Right lobe of liver (tissue), 6 donors: ENCODE measurements around the gene TLE2. TPM values are rescaled to one million over a fixed set of nuclear protein-coding genes. Genes with fewer than 3 reads are reported as not detected.
A peak's percentile ranks its signal among the peaks of the same experiment; 100 is the strongest.

ENCODE experiments used
- ATAC-seq, 4 donors: fragments of 200-7000 bp; cut with Tn5 transposase; one replicate each; pipeline ENCODE4 v1.9.1; 2020; ENCODE audit warnings: mild to moderate bottlenecking in 4 of 4, moderate library complexity in 4 of 4
- DNase-seq, 3 donors: peaks; one replicate each; pipeline ENCODE4 v3.0.0-alpha.2; 2020
- H3K27ac ChIP-seq, 3 donors: fragments of 200-600 bp; one replicate each; pipeline ENCODE4 v1.8.0; 2022
- H3K27me3 ChIP-seq, 2 donors: fragments of 200-600 bp; one replicate each; pipeline ENCODE4 v1.8.0; 2022
- H3K36me3 ChIP-seq, 4 donors: fragments of 200-600 bp; sonication (generic) in 1 of 4; one replicate each; pipeline versions ENCODE4 v1.5.1 to v1.8.0; 2017 to 2022; ENCODE audit warnings: control low read depth in 1 of 4
- H3K4me1 ChIP-seq, 4 donors: fragments of 200-600 bp; sonication (generic) in 1 of 4; one replicate each; pipeline versions ENCODE4 v1.5.1 to v1.8.0; 2017 to 2022; ENCODE audit warnings: control low read depth in 1 of 4
- H3K4me3 ChIP-seq, 3 donors: fragments of 200-600 bp; one replicate each; pipeline ENCODE4 v1.8.0; 2022
- H3K9me3 ChIP-seq, 4 donors: fragments of 200-600 bp; sonication (generic) in 1 of 4; one replicate each; pipeline versions ENCODE4 v1.5.1 to v1.8.0; 2017 to 2022; ENCODE audit warnings: control low read depth in 1 of 4
- POLR2A ChIP-seq: fragments of 450-650 bp; IDR thresholded peaks from one replicate; pipeline ENCODE4 v1.6.1; 2017; ENCODE audit warnings: antibody characterized with exemption, mild to moderate bottlenecking
- WGBS: methylation state at CpG from one replicate; pipeline ENCODE4 v1.1.6; 2018; ENCODE audit warnings: low coverage, low lambda C conversion rate; ENCODE audit not compliant: insufficient coverage; ENCODE audit errors: missing lambda C conversion rate; 5-methylcytosine and 5-hydroxymethylcytosine counted together
- intact Hi-C, 2 donors: fragments of 100-400 bp; cut with DNase I; formaldehyde crosslinking; loops; one replicate each; pipeline versions ENCODE4 v1.11.2 to v1.14.1; 2022
- total RNA-seq, 6 experiments: library from RNA; depleted of rRNA in 2 of 6; stranded (reverse); fragments of >200 nt in 2 of 6; fragmentation: NEBNext Ultra II Directional in 3 of 6; extraction: Animal tissue kit (Norgen Biotek cat#: 25700) in 3 of 6; gene quantifications; one replicate each; pipeline versions ENCODE4 v1.1.0 to v1.2.4, GENCODE V29; 2016 to 2023
- TF ChIP-seq, protein P1 (sequence below), 4 donors: fragments of 200-600 bp in 3 of 4; fragments of 450-650 bp in 1 of 4; IDR thresholded peaks; one replicate each; pipeline versions ENCODE4 v1.5.1 to v1.8.0; 2016 to 2022; ENCODE audit warnings: antibody characterized with exemption in 4 of 4, mild to moderate bottlenecking in 2 of 4
- donor health status: DM: no; HTN: yes; CAD: no.
- donor health status: DM: no; HTN: no; CAD: no.
- donor health status: DM: no; HTN: no; CAD: no.
- donor health status: DM: no; HTN: yes; CAD: no.
- donor health status: DM: no; HTN: yes; CAD: no.

The TLE2 gene
- total RNA-seq, 6 experiments from 2014 or later: 6.1 to 20.6 (median 9.3) TPM

GRCh38 chr19:2978772-2979171 lies 50.3 kb downstream of the TLE2 start:
- H3K27me3 ChIP-seq: no peaks in the 10 kb centered on the region
- no peaks in the 10 kb centered on the region for H3K36me3 ChIP-seq
- no peak for TF ChIP-seq POLR2A
- TF ChIP-seq, protein P1, sequence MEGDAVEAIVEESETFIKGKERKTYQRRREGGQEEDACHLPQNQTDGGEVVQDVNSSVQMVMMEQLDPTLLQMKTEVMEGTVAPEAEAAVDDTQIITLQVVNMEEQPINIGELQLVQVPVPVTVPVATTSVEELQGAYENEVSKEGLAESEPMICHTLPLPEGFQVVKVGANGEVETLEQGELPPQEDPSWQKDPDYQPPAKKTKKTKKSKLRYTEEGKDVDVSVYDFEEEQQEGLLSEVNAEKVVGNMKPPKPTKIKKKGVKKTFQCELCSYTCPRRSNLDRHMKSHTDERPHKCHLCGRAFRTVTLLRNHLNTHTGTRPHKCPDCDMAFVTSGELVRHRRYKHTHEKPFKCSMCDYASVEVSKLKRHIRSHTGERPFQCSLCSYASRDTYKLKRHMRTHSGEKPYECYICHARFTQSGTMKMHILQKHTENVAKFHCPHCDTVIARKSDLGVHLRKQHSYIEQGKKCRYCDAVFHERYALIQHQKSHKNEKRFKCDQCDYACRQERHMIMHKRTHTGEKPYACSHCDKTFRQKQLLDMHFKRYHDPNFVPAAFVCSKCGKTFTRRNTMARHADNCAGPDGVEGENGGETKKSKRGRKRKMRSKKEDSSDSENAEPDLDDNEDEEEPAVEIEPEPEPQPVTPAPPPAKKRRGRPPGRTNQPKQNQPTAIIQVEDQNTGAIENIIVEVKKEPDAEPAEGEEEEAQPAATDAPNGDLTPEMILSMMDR (IDR thresholded peaks at IDR 0.05): no peak
- DNase-seq: no peak
- H3K27ac ChIP-seq: no peak overlapping the region
- 43% methylated on average over 7 of the region's 9 CpGs for WGBS
- H3K4me1 ChIP-seq: peaks cover 0 to 40% (median 12%) of the 10 kb centered on the region in 4 donors
- ATAC-seq: no peak
- H3K9me3 ChIP-seq: no peaks in the 10 kb centered on the region
- intact Hi-C loops: loop anchor here in 1 of 2 donors (10.0 kb wide), 1 partner anchor 56 kb away; no protein-coding TSS in a partner anchor
- H3K4me3 ChIP-seq: no peak overlapping the region

DNA sequence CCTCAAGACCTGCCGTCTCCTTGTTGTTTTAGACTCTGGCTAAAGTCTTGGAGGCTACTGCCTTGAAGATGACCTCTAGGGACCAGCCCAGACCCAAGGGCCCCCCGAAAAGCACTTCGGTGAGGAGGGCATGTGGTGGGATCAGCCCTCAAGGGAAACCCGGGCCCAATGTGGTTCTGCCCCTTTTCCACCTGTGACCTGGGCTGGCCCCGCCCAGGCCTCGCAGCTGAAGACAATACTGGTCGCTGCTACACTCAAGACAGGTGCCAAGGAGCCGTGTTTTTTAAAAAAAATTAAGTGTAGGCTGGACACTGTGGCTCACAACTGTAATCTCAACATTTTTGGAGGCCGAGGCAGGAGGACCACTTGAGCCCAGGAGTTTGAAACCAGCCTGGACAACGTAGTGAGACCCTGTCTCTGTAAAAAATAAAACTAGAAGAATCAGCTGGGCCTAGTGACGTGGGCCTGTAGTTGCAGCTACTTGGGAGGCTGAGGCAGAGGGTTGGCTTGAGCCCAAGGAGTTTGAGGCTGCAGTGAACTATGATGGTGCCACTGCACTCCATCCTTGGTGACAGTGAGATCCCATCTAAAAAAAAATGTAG lies 50.8 kb downstream of the TLE2 start:
- 76% methylated on average over 7 of the region's 11 CpGs for WGBS
- peak overlapping the region in 1 of 3 donors; percentile 31 for H3K4me3 ChIP-seq
- peaks cover 0 to 37% (median 12%) of the 10 kb centered on the region in 4 donors for H3K4me1 ChIP-seq
- ATAC-seq: no peak
- H3K36me3 ChIP-seq: no peaks in the 10 kb centered on the region
- TF ChIP-seq, protein P1 (IDR thresholded peaks at IDR 0.05): no peak
- TF ChIP-seq POLR2A: no peak
- H3K27ac ChIP-seq: peak overlapping the region in 1 of 3 donors; percentile 37
- DNase-seq: no peak
- H3K9me3 ChIP-seq: no peaks in the 10 kb centered on the region
- no peaks in the 10 kb centered on the region for H3K27me3 ChIP-seq
- intact Hi-C loops: loop anchor here in 1 of 2 donors (10.0 kb wide), 1 partner anchor 57 kb away; no protein-coding TSS in a partner anchor

DNA sequence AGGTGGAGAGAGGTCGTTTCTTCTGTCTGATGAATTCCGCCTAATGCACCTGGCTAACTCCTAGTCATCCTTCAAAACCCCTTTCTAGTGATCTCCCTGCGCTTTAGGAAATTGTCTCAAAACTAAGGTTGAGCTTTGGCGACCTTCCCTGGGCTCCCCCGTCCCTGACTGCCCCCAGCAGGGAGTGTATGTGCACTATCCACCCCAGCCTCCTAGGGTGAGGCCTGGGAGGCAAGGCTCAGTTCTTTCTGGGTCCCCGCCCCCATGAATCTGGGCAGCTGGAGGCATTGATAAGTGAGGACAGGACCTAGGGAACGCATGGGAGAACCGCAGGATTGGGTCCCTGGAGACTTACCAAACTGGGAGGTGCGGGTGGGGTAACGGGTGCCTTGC lies 51.3 kb downstream of the TLE2 start:
- intact Hi-C loops: loop anchor here in 1 of 2 donors (10.0 kb wide), 1 partner anchor 57 kb away; no protein-coding TSS in a partner anchor
- TF ChIP-seq POLR2A: no peak
- TF ChIP-seq, protein P1 (IDR thresholded peaks at IDR 0.05): no peak
- DNase-seq: no peak
- Histone ChIP-seq H3K9me3 (no peaks in the 10 kb centered on the region), H3K36me3 (no peaks in the 10 kb centered on the region), H3K4me3 (peak overlapping the region; percentile 31 to 41 (median 39)), H3K27ac (peak overlapping the region in 2 of 3 donors; percentile 16 to 37), H3K4me1 (peaks cover 0 to 33% (median 12%) of the 10 kb centered on the region in 4 donors), H3K27me3 (no peaks in the 10 kb centered on the region)
- peak in 3 of 4 donors; percentile 0 to 2 (median 1) for ATAC-seq
- 10% methylated on average over 3 of the region's 10 CpGs for WGBS

DNA sequence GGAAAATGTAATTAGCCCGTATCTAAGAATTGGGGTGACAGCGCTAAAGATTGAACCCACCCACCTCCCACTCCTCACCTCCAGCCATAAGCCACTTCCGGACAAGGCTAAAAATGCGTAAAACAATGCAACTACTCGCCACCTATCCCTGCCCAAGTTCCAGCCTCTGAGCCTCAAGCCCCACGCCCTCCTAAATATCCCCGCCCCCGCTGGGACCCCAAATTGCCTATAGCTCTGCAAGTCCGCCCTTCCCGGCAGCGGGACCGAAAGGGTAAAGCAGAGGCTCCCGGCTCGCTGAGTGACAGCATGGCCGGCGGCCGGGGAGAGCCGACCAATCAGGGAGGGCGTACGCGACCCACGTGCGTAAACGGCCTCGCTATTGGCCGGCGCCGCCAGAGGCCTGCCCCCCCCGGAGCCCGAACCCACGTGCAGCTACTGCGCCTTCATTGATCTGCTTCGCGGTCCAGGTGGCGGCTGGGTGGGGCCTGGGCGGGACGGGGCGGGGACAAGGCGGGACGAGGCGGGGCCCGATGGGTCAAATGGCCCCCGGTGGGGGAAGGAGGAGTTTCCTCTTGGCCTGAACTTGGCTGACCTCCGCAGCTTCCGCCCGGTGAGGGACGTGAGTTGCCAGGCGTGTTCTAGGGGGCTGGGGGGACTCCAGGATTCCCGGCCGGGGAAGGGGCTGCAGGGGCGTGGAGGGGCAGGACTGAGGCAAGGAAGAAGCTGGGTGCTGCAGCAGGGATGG lies 51.9 kb downstream of the TLE2 start, which contains the start of gene TLE6:
TLE6 (plus strand) TSS at position 564 of the 745 bp plus-strand sequence. CDS start 670 bp downstream, outside the sequence.
- intact Hi-C loops: loop anchor here in 1 of 2 donors (10.0 kb wide), 1 partner anchor 58 kb away; no protein-coding TSS in a partner anchor
- ATAC-seq: peak; percentile 88 to 95 (median 94)
- DNase-seq: peak; percentile 98
- H3K4me1 ChIP-seq: peaks cover 0 to 30% (median 12%) of the 10 kb centered on the region in 4 donors
- H3K36me3 ChIP-seq: no peaks in the 10 kb centered on the region
- peak within 1 kb of the TSS in 2 of 3 donors; percentile 16 to 37 for H3K27ac ChIP-seq
- H3K9me3 ChIP-seq: no peaks in the 10 kb centered on the region
- no peaks in the 10 kb centered on the region for H3K27me3 ChIP-seq
- WGBS: 0% methylated on average over 23 of the region's 51 CpGs
- no peak for TF ChIP-seq POLR2A
- TF ChIP-seq, protein P1 (IDR thresholded peaks at IDR 0.05): no peak
- peak within 1 kb of the TSS; percentile 31 to 50 (median 49) for H3K4me3 ChIP-seq
